Right lobe of liver (tissue), 6 donors: Measurements from ENCODE around the gene ARHGAP33. TPM values are rescaled to one million over a fixed set of nuclear protein-coding genes. Genes with fewer than 3 reads are reported as not detected.

ENCODE experiments used
- ATAC-seq, 4 donors: fragments of 200-7000 bp; cut with Tn5 transposase; one replicate each; pipeline ENCODE4 v1.9.1; 2020; ENCODE audit warnings: mild to moderate bottlenecking in 4 of 4, moderate library complexity in 4 of 4
- DNase-seq, 3 donors: peaks; one replicate each; pipeline ENCODE4 v3.0.0-alpha.2; 2020
- H3K27ac ChIP-seq, 3 donors: fragments of 200-600 bp; one replicate each; pipeline ENCODE4 v1.8.0; 2022
- H3K27me3 ChIP-seq, 2 donors: fragments of 200-600 bp; one replicate each; pipeline ENCODE4 v1.8.0; 2022
- H3K36me3 ChIP-seq, 4 donors: fragments of 200-600 bp; sonication (generic) in 1 of 4; one replicate each; pipeline versions ENCODE4 v1.5.1 to v1.8.0; 2017 to 2022; ENCODE audit warnings: control low read depth in 1 of 4
- H3K4me1 ChIP-seq, 4 donors: fragments of 200-600 bp; sonication (generic) in 1 of 4; one replicate each; pipeline versions ENCODE4 v1.5.1 to v1.8.0; 2017 to 2022; ENCODE audit warnings: control low read depth in 1 of 4
- H3K4me3 ChIP-seq, 3 donors: fragments of 200-600 bp; one replicate each; pipeline ENCODE4 v1.8.0; 2022
- H3K9me3 ChIP-seq, 4 donors: fragments of 200-600 bp; sonication (generic) in 1 of 4; one replicate each; pipeline versions ENCODE4 v1.5.1 to v1.8.0; 2017 to 2022; ENCODE audit warnings: control low read depth in 1 of 4
- CTCF ChIP-seq, 4 donors: fragments of 200-600 bp in 3 of 4; fragments of 450-650 bp in 1 of 4; IDR thresholded peaks; one replicate each; pipeline versions ENCODE4 v1.5.1 to v1.8.0; 2016 to 2022; ENCODE audit warnings: antibody characterized with exemption in 4 of 4, mild to moderate bottlenecking in 2 of 4
- POLR2A ChIP-seq: fragments of 450-650 bp; IDR thresholded peaks from one replicate; pipeline ENCODE4 v1.6.1; 2017; ENCODE audit warnings: antibody characterized with exemption, mild to moderate bottlenecking
- WGBS: methylation state at CpG from one replicate; pipeline ENCODE4 v1.1.6; 2018; ENCODE audit warnings: low coverage, low lambda C conversion rate; ENCODE audit not compliant: insufficient coverage; ENCODE audit errors: missing lambda C conversion rate; 5-methylcytosine and 5-hydroxymethylcytosine counted together
- intact Hi-C, 2 donors: fragments of 100-400 bp; cut with DNase I; formaldehyde crosslinking; loops; one replicate each; pipeline versions ENCODE4 v1.11.2 to v1.14.1; 2022
- total RNA-seq, 6 experiments: library from RNA; depleted of rRNA in 2 of 6; stranded (reverse); fragments of >200 nt in 2 of 6; fragmentation: NEBNext Ultra II Directional in 3 of 6; extraction: Animal tissue kit (Norgen Biotek cat#: 25700) in 3 of 6; gene quantifications; one replicate each; pipeline versions ENCODE4 v1.1.0 to v1.2.4, GENCODE V29; 2016 to 2023
- donor health status: DM: no; HTN: yes; CAD: no.
- donor health status: DM: no; HTN: no; CAD: no.
- donor health status: DM: no; HTN: no; CAD: no.
- donor health status: DM: no; HTN: yes; CAD: no.
- donor health status: DM: no; HTN: yes; CAD: no.

Gene ARHGAP33
- total RNA-seq, 6 experiments from 2014 or later = 0.37 to 5.2 (median 3.1) TPM

- WGBS = 87% methylated on average over 6 of the region's 28 CpGs
- no peak for TF ChIP-seq CTCF (IDR thresholded peaks at IDR 0.05)
- TF ChIP-seq POLR2A = no peak
- Histone ChIP-seq H3K9me3 (no peaks in the 10 kb centered on the region), H3K4me3 (no peak overlapping the region), H3K27me3 (no peaks in the 10 kb centered on the region), H3K36me3 (no peaks in the 10 kb centered on the region), H3K27ac (no peak overlapping the region), H3K4me1 (no peaks in the 10 kb centered on the region)
- ATAC-seq (peak in 2 of 4 donors; percentile 27 to 79), DNase-seq (no peak)
- intact Hi-C loops = no loop called here
Observed at GRCh38 chr19:35783469-35784434, 8.4 kb downstream of the ARHGAP33 start.

GRCh38 chr19:35784503-35785338 lies 9.4 kb downstream of the ARHGAP33 start:
- intact Hi-C loops = no loop called here
- Histone ChIP-seq H3K27ac (no peak overlapping the region), H3K36me3 (no peaks in the 10 kb centered on the region), H3K27me3 (no peaks in the 10 kb centered on the region), H3K9me3 (no peaks in the 10 kb centered on the region), H3K4me3 (no peak overlapping the region), H3K4me1 (no peaks in the 10 kb centered on the region)
- ATAC-seq (no peak), DNase-seq (no peak)
- 81% methylated on average over 5 of the region's 45 CpGs for WGBS
- no peak for TF ChIP-seq CTCF (IDR thresholded peaks at IDR 0.05)
- TF ChIP-seq POLR2A = no peak

- WGBS = no CpG with 5 or more reads among the region's 10 CpGs
- Histone ChIP-seq H3K27ac (no peak overlapping the region), H3K27me3 (no peaks in the 10 kb centered on the region), H3K36me3 (no peaks in the 10 kb centered on the region), H3K9me3 (no peaks in the 10 kb centered on the region), H3K4me3 (no peak overlapping the region), H3K4me1 (no peaks in the 10 kb centered on the region)
- intact Hi-C loops = no loop called here
- no peak for ATAC-seq
- TF ChIP-seq POLR2A (no peak), CTCF (IDR thresholded peaks at IDR 0.05) (no peak)
- DNase-seq = no peak
Observed at GRCh38 chr19:35785339-35785627, 9.9 kb downstream of the ARHGAP33 start.

- Histone ChIP-seq H3K36me3 (no peaks in the 10 kb centered on the region), H3K27me3 (no peaks in the 10 kb centered on the region), H3K9me3 (no peaks in the 10 kb centered on the region), H3K27ac (no peak overlapping the region), H3K4me3 (no peak overlapping the region), H3K4me1 (peaks cover 0 to 1% (median 0%) of the 10 kb centered on the region in 4 donors)
- DNase-seq (peak in 1 of 3 donors; percentile 43), ATAC-seq (no peak)
- TF ChIP-seq CTCF (IDR thresholded peaks at IDR 0.05) (no peak), POLR2A (no peak)
- intact Hi-C loops = no loop called here
- 73% methylated on average over 9 of the region's 31 CpGs for WGBS
Observed at GRCh38 chr19:35786299-35787160, 11.2 kb downstream of the ARHGAP33 start.
